Smooth muscle cell (in vitro differentiated cells): ENCODE results near the gene TMEM259. TPM values are rescaled to one million over a fixed set of nuclear protein-coding genes. Genes with fewer than 3 reads are reported as not detected.
A peak's percentile ranks its signal among the peaks of the same experiment; 100 is the strongest.

Source experiments
- DNase-seq: peaks from one replicate; lab custom pipeline; 2025; ENCODE audit not compliant: unreplicated experiment; lab: John Stamatoyannopoulos, UW
- H2AFZ ChIP-seq: fragments of 200-600 bp; sonication (generic); 2 replicates; pipeline ENCODE4 v1.6.0; 2016; ENCODE audit warnings: antibody characterized with exemption, low read depth, mild to moderate bottlenecking
- H3F3A ChIP-seq: fragments of 200-600 bp; sonication (generic); 2 replicates; pipeline ENCODE4 v1.6.0; 2017; ENCODE audit warnings: antibody characterized with exemption, low read depth
- H3K27ac ChIP-seq: fragments of 200-600 bp; sonication (generic); 2 replicates; pipeline ENCODE4 v1.5.1; 2016; ENCODE audit warnings: low read depth, mild to moderate bottlenecking
- H3K27me3 ChIP-seq: fragments of 200-600 bp; sonication (generic); 2 replicates; pipeline ENCODE4 v1.6.1; 2016; ENCODE audit warnings: low read depth, mild to moderate bottlenecking
- H3K36me3 ChIP-seq: fragments of 200-600 bp; sonication (generic); 2 replicates; pipeline ENCODE4 v1.5.1; 2016; ENCODE audit warnings: low read depth
- H3K4me1 ChIP-seq: fragments of 200-600 bp; sonication (generic); 2 replicates; pipeline ENCODE4 v1.5.1; 2016; ENCODE audit warnings: low read depth
- H3K4me2 ChIP-seq: fragments of 200-600 bp; sonication (generic); 2 replicates; pipeline ENCODE4 v1.6.0; 2016; ENCODE audit warnings: mild to moderate bottlenecking
- H3K4me3 ChIP-seq: fragments of 200-600 bp; sonication (generic); 2 replicates; pipeline ENCODE4 v1.5.1; 2016; ENCODE audit warnings: mild to moderate bottlenecking
- H3K79me2 ChIP-seq: fragments of 200-600 bp; sonication (generic); 2 replicates; pipeline ENCODE4 v1.6.0; 2016; ENCODE audit warnings: low read depth, mild to moderate bottlenecking
- H3K9ac ChIP-seq: fragments of 200-600 bp; sonication (generic); 2 replicates; pipeline ENCODE4 v1.6.0; 2016; ENCODE audit warnings: low read depth
- H3K9me3 ChIP-seq: fragments of 200-600 bp; sonication (generic); replicated peaks from 2 replicates; pipeline ENCODE4 v1.5.1; 2016; ENCODE audit warnings: low read depth
- H4K20me1 ChIP-seq: fragments of 200-600 bp; sonication (generic); 2 replicates; pipeline ENCODE4 v1.6.0; 2016; ENCODE audit warnings: low read depth
- CTCF ChIP-seq: fragments of 200-600 bp; sonication (generic); IDR thresholded peaks from 2 replicates; pipeline ENCODE4 v1.5.1; 2017; ENCODE audit warnings: borderline replicate concordance, mild to moderate bottlenecking, antibody characterized with exemption; ENCODE audit not compliant: insufficient read depth, poor library complexity, severe bottlenecking
- WGBS: methylation state at CpG from one replicate; pipeline ENCODE4 v1.1.7; 2016; ENCODE audit warnings: low lambda C conversion rate; 5-methylcytosine and 5-hydroxymethylcytosine counted together
- polyA plus RNA-seq: library from polyadenylated mRNA; unstranded; fragments of >200 nt; fragmentation: Nextera tagmentation; extraction: Ambion mirVana; gene quantifications from 2 replicates; pipeline ENCODE4 v1.2.1, GENCODE V29; 2016
- total RNA-seq: library from RNA; depleted of rRNA; stranded (reverse); fragments of >200 nt; gene quantifications from 2 replicates; pipeline ENCODE4 v1.2.3, GENCODE V29; 2014

Gene TMEM259
- total and polyA plus RNA-seq, 2 experiments from 2014 or later = 133 to 232 TPM

- Histone ChIP-seq H3K27ac (no peak overlapping the region), H3K9me3 (no peaks in the 10 kb centered on the region), H3K4me3 (no peak overlapping the region), H4K20me1 (peaks cover 18% of the 10 kb centered on the region), H3K79me2 (no peaks in the 10 kb centered on the region), H3K9ac (no peak overlapping the region), H3K36me3 (no peaks in the 10 kb centered on the region), H3F3A (no peaks in the 10 kb centered on the region), H3K27me3 (no peaks in the 10 kb centered on the region), H3K4me1 (peaks cover 6% of the 10 kb centered on the region), H2AFZ (no peak overlapping the region), H3K4me2 (no peak overlapping the region)
- no peak for DNase-seq
- no peak for TF ChIP-seq CTCF
- WGBS = 94% methylated on average over 23 of the region's 23 CpGs
Measured at GRCh38 chr19:1042689-1043511, 22.0 kb upstream of the TMEM259 start.

- H3K4me3 ChIP-seq = no peak overlapping the region
- no peak overlapping the region for H3K27ac ChIP-seq
- TF ChIP-seq CTCF = no peak
- no peaks in the 10 kb centered on the region for H3F3A ChIP-seq
- H4K20me1 ChIP-seq = peaks cover 26% of the 10 kb centered on the region
- no peaks in the 10 kb centered on the region for H3K27me3 ChIP-seq
- WGBS = 96% methylated on average over 38 of the region's 43 CpGs
- no peaks in the 10 kb centered on the region for H3K9me3 ChIP-seq
- DNase-seq = no peak
- H3K9ac ChIP-seq = no peak overlapping the region
- H3K36me3 ChIP-seq = no peaks in the 10 kb centered on the region
- H3K4me2 ChIP-seq = no peak overlapping the region
- H3K79me2 ChIP-seq = no peaks in the 10 kb centered on the region
- H2AFZ ChIP-seq = no peak overlapping the region
- peaks cover 6% of the 10 kb centered on the region for H3K4me1 ChIP-seq
Measured at GRCh38 chr19:1041835-1042685, 21.1 kb upstream of the TMEM259 start.

- no peak for DNase-seq
- 55% methylated on average over 25 of the region's 26 CpGs for WGBS
- no peaks in the 10 kb centered on the region for H3K27me3 ChIP-seq
- peaks cover 6% of the 10 kb centered on the region for H3K4me1 ChIP-seq
- peaks cover 33% of the 10 kb centered on the region for H4K20me1 ChIP-seq
- H3F3A ChIP-seq = no peaks in the 10 kb centered on the region
- H3K36me3 ChIP-seq = no peaks in the 10 kb centered on the region
- TF ChIP-seq CTCF = no peak
- H3K4me2 ChIP-seq = peak overlapping the region; percentile 87
- H3K4me3 ChIP-seq = peak overlapping the region; percentile 54
- no peaks in the 10 kb centered on the region for H3K9me3 ChIP-seq
- no peaks in the 10 kb centered on the region for H3K79me2 ChIP-seq
- no peak overlapping the region for H3K9ac ChIP-seq
- H3K27ac ChIP-seq = no peak overlapping the region
- no peak overlapping the region for H2AFZ ChIP-seq
Measured at GRCh38 chr19:1041272-1041834, 20.4 kb upstream of the TMEM259 start.
